WTC11 (cell line): Measurements from ENCODE around the gene CCDC34. TPM values are rescaled to one million over a fixed set of nuclear protein-coding genes. Genes with fewer than 3 reads are reported as not detected.

ENCODE experiments used
- ATAC-seq: fragments of 200-7000 bp; cut with Tn5 transposase; 2 replicates; pipeline ENCODE4 v1.10.0; 2021; ENCODE audit warnings: mild to moderate bottlenecking, moderate library complexity
- CTCF ChIA-PET: fragments of 300-600 bp; sonication (Branson Sonifier 250); formaldehyde crosslinking; loops from one replicate; lab custom pipeline; 2021; ENCODE audit warnings: antibody characterized with exemption; lab: Charles Lee
- POLR2A ChIA-PET: fragments of 350-600 bp; sonication (Branson Sonifier 250); formaldehyde crosslinking; loops from one replicate; lab custom pipeline; 2021; ENCODE audit warnings: antibody characterized with exemption; lab: Charles Lee
- DNase-seq: peaks from one replicate; pipeline ENCODE4 v3.0.0; 2021; ENCODE audit warnings: low spot score
- H3K27ac Mint-ChIP-seq: 2 replicates; pipeline ENCODE4 v1.8.0; 2021; ENCODE audit warnings: mixed read lengths
- H3K27me3 Mint-ChIP-seq: 2 replicates; pipeline ENCODE4 v1.8.0; 2021; ENCODE audit warnings: low read depth, mild to moderate bottlenecking, moderate library complexity, mixed read lengths
- H3K36me3 Mint-ChIP-seq: 2 replicates; pipeline ENCODE4 v1.8.0; 2021; ENCODE audit warnings: mixed read lengths
- H3K4me1 Mint-ChIP-seq: 2 replicates; pipeline ENCODE4 v1.8.0; 2022; ENCODE audit warnings: mixed read lengths
- H3K4me3 Mint-ChIP-seq: 2 replicates; pipeline ENCODE4 v1.8.0; 2021; ENCODE audit warnings: mild to moderate bottlenecking, moderate library complexity, mixed read lengths
- H3K9me3 Mint-ChIP-seq: 2 replicates; pipeline ENCODE4 v1.8.0; 2021; ENCODE audit warnings: mixed read lengths
- ATF3 ChIP-seq: sonication (generic); formaldehyde crosslinking; conservative IDR thresholded peaks from 2 replicates; pipeline ENCODE4 v1.8.1; 2022; ENCODE audit warnings: mild to moderate bottlenecking, missing genetic modification reagents
- CREB1 ChIP-seq: sonication (generic); formaldehyde crosslinking; IDR thresholded peaks from 2 replicates; pipeline ENCODE4 v1.8.0; 2023; ENCODE audit warnings: mild to moderate bottlenecking, missing genetic modification reagents
- IRF1 ChIP-seq: sonication (generic); formaldehyde crosslinking; IDR thresholded peaks from 2 replicates; pipeline ENCODE4 v1.8.0; 2023; ENCODE audit warnings: missing genetic modification reagents
- JAZF1 ChIP-seq: fragments of 250-450 bp; sonication (Bioruptor Pico); IDR thresholded peaks from 2 replicates; pipeline ENCODE4 v1.9.0; 2021; ENCODE audit warnings: moderate library complexity, mild to moderate bottlenecking, inconsistent platforms
- KAT7 ChIP-seq: sonication (generic); formaldehyde crosslinking; IDR thresholded peaks from 2 replicates; pipeline ENCODE4 v1.8.1; 2023; ENCODE audit warnings: missing genetic modification reagents, mild to moderate bottlenecking, borderline replicate concordance
- MAX ChIP-seq: sonication (generic); formaldehyde crosslinking; IDR thresholded peaks from 2 replicates; pipeline ENCODE4 v1.8.0; 2022; ENCODE audit warnings: mild to moderate bottlenecking, missing genetic modification reagents
- NR1H2 ChIP-seq: sonication (generic); formaldehyde crosslinking; IDR thresholded peaks from 2 replicates; pipeline ENCODE4 v1.9.0; 2021; ENCODE audit warnings: mild to moderate bottlenecking, moderate library complexity, missing genetic modification reagents
- OVOL2 ChIP-seq: fragments of 250-450 bp; sonication (Bioruptor Pico); IDR thresholded peaks from 2 replicates; pipeline ENCODE4 v1.9.0; 2021; ENCODE audit warnings: mild to moderate bottlenecking, borderline replicate concordance
- PRRX2 ChIP-seq: fragments of 250-450 bp; sonication (Bioruptor Pico); IDR thresholded peaks from 2 replicates; pipeline ENCODE4 v1.8.0; 2021; ENCODE audit warnings: mild to moderate bottlenecking
- RORB ChIP-seq: fragments of 250-450 bp; sonication (Bioruptor Pico); IDR thresholded peaks from 2 replicates; pipeline ENCODE4 v1.9.0; 2021; ENCODE audit warnings: mild to moderate bottlenecking
- SMAD3 ChIP-seq: sonication (generic); formaldehyde crosslinking; IDR thresholded peaks from 2 replicates; pipeline ENCODE4 v1.8.0; 2022; ENCODE audit warnings: missing genetic modification reagents, mild to moderate bottlenecking, borderline replicate concordance
- SOX15 ChIP-seq: fragments of 250-450 bp; sonication (Bioruptor Pico); IDR thresholded peaks from 2 replicates; pipeline ENCODE4 v1.9.0; 2021; ENCODE audit warnings: mild to moderate bottlenecking
- TP53 ChIP-seq: sonication (generic); formaldehyde crosslinking; IDR thresholded peaks from 2 replicates; pipeline ENCODE4 v1.8.1; 2023; ENCODE audit warnings: mild to moderate bottlenecking, missing genetic modification reagents
- ZNF232 ChIP-seq: sonication (generic); formaldehyde crosslinking; IDR thresholded peaks from 2 replicates; pipeline ENCODE4 v1.8.0; 2022; ENCODE audit warnings: mild to moderate bottlenecking, missing genetic modification reagents
- ZNF317 ChIP-seq: sonication (generic); formaldehyde crosslinking; IDR thresholded peaks from 2 replicates; pipeline ENCODE4 v1.8.1; 2023; ENCODE audit warnings: low read depth, mild to moderate bottlenecking, moderate library complexity, missing genetic modification reagents, borderline replicate concordance
- ZNF425 ChIP-seq: fragments of 250-450 bp; sonication (Bioruptor Pico); conservative IDR thresholded peaks from 2 replicates; pipeline ENCODE4 v1.9.0; 2021; ENCODE audit warnings: mild to moderate bottlenecking
- ZNF512 ChIP-seq: sonication (generic); formaldehyde crosslinking; IDR thresholded peaks from 2 replicates; pipeline ENCODE4 v1.8.1; 2022; ENCODE audit warnings: missing genetic modification reagents, borderline replicate concordance
- ZNF532 ChIP-seq: fragments of 250-450 bp; sonication (Bioruptor Pico); IDR thresholded peaks from 2 replicates; pipeline ENCODE4 v1.9.0; 2021; ENCODE audit warnings: mild to moderate bottlenecking, borderline replicate concordance
- total RNA-seq: library from RNA; stranded (reverse); gene quantifications from 3 replicates; pipeline ENCODE4 v1.2.3, GENCODE V29; 2021
- TF ChIP-seq, protein P1 (sequence below): sonication (generic); formaldehyde crosslinking; IDR thresholded peaks from 2 replicates; pipeline ENCODE4 v1.8.1; 2022; ENCODE audit warnings: low read depth, mild to moderate bottlenecking, moderate library complexity, missing genetic modification reagents, borderline replicate concordance
- TF ChIP-seq, protein P2 (sequence below): fragments of 250-450 bp; sonication (Bioruptor Pico); IDR thresholded peaks from 2 replicates; pipeline ENCODE4 v1.9.0; 2021; ENCODE audit warnings: mild to moderate bottlenecking
- TF ChIP-seq, protein P3 (sequence below): fragments of 250-450 bp; sonication (Bioruptor Pico); IDR thresholded peaks from 2 replicates; pipeline ENCODE4 v1.8.0; 2021; ENCODE audit warnings: mild to moderate bottlenecking
- TF ChIP-seq, protein P4 (sequence below): fragments of 250-450 bp; sonication (Bioruptor Pico); IDR thresholded peaks from 2 replicates; pipeline ENCODE4 v1.9.0; 2021; ENCODE audit warnings: moderate library complexity, mild to moderate bottlenecking, inconsistent platforms, borderline replicate concordance

CCDC34 gene
- total RNA-seq, 1 experiment from 2014 or later: 23.7 TPM

GRCh38 chr11:27304514-27304913 is 58.5 kb downstream of the CCDC34 start:
- Mint-ChIP-seq H3K36me3 (peaks cover 3% of the 10 kb centered on the region; the same call in 1 of the 2 replicates), H3K4me1 (peaks cover 7% of the 10 kb centered on the region; the same call in 1 of the 2 replicates), H3K9me3 (peaks cover 33% of the 10 kb centered on the region), H3K27ac (no peak overlapping the region), H3K4me3 (no peak overlapping the region), H3K27me3 (no peaks in the 10 kb centered on the region; the same call in 1 of the 2 replicates)
- TF ChIP-seq MAX (CRISPR knock-in tag) (no peak), PRRX2 (CRISPR knock-in tag) (no peak), IRF1 (CRISPR knock-in tag) (no peak), OVOL2 (CRISPR knock-in tag) (no peak), TP53 (CRISPR knock-in tag) (no peak), NR1H2 (CRISPR knock-in tag) (no peak), KAT7 (CRISPR knock-in tag) (no peak), SMAD3 (CRISPR knock-in tag) (no peak), SOX15 (CRISPR knock-in tag) (no peak), JAZF1 (CRISPR knock-in tag) (no peak), ZNF317 (CRISPR knock-in tag) (no peak), ZNF232 (CRISPR knock-in tag) (no peak), ATF3 (no peak), ZNF425 (CRISPR knock-in tag) (no peak)
- TF ChIP-seq, protein P1, sequence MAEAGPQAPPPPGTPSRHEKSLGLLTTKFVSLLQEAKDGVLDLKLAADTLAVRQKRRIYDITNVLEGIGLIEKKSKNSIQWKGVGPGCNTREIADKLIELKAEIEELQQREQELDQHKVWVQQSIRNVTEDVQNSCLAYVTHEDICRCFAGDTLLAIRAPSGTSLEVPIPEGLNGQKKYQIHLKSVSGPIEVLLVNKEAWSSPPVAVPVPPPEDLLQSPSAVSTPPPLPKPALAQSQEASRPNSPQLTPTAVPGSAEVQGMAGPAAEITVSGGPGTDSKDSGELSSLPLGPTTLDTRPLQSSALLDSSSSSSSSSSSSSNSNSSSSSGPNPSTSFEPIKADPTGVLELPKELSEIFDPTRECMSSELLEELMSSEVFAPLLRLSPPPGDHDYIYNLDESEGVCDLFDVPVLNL (CRISPR knock-in tag): no peak
- TF ChIP-seq, protein P2, sequence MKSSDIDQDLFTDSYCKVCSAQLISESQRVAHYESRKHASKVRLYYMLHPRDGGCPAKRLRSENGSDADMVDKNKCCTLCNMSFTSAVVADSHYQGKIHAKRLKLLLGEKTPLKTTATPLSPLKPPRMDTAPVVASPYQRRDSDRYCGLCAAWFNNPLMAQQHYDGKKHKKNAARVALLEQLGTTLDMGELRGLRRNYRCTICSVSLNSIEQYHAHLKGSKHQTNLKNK (CRISPR knock-in tag): no peak
- TF ChIP-seq, protein P3, sequence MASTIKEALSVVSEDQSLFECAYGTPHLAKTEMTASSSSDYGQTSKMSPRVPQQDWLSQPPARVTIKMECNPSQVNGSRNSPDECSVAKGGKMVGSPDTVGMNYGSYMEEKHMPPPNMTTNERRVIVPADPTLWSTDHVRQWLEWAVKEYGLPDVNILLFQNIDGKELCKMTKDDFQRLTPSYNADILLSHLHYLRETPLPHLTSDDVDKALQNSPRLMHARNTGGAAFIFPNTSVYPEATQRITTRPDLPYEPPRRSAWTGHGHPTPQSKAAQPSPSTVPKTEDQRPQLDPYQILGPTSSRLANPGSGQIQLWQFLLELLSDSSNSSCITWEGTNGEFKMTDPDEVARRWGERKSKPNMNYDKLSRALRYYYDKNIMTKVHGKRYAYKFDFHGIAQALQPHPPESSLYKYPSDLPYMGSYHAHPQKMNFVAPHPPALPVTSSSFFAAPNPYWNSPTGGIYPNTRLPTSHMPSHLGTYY (CRISPR knock-in tag): no peak
- POLR2A ChIA-PET: no interaction called here
- CTCF ChIA-PET: interaction anchor here (0.8 to 1.2 kb wide), 3 partner anchors 10 to 120 kb away, joined by 3 to 4 read pairs (median 4); no protein-coding TSS in a partner anchor
- peak; percentile 69 for DNase-seq
- peak; percentile 98 for ATAC-seq

- CTCF ChIA-PET: interaction anchor here (0.9 to 1.2 kb wide), 2 partner anchors 9 to 56 kb away, joined by 4 read pairs; no protein-coding TSS in a partner anchor
- no peaks in the 10 kb centered on the region; the same call in 1 of the 2 replicates for H3K27me3 Mint-ChIP-seq
- no peak for ATAC-seq
- POLR2A ChIA-PET: no interaction called here
- no peak for DNase-seq
- H3K4me3 Mint-ChIP-seq: no peak overlapping the region
- no peak overlapping the region for H3K27ac Mint-ChIP-seq
- TF ChIP-seq ZNF512 (CRISPR knock-in tag) (no peak), RORB (CRISPR knock-in tag) (no peak), ZNF532 (no peak), CREB1 (CRISPR knock-in tag) (no peak)
- TF ChIP-seq, protein P4, sequence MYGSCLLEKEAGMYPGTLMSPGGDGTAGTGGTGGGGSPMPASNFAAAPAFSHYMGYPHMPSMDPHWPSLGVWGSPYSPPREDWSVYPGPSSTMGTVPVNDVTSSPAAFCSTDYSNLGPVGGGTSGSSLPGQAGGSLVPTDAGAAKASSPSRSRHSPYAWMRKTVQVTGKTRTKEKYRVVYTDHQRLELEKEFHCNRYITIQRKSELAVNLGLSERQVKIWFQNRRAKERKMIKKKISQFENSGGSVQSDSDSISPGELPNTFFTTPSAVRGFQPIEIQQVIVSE (CRISPR knock-in tag): no peak
- peaks cover 33% of the 10 kb centered on the region for H3K9me3 Mint-ChIP-seq
- H3K36me3 Mint-ChIP-seq: peaks cover 3% of the 10 kb centered on the region; the same call in 1 of the 2 replicates
- peaks cover 7% of the 10 kb centered on the region; the same call in 1 of the 2 replicates for H3K4me1 Mint-ChIP-seq
Measured at GRCh38 chr11:27303903-27304302, 59.1 kb downstream of the CCDC34 start.
